Gastroesophageal sphincter (tissue), 3 donors: ENCODE measurements around the gene CCL24.

Source experiments
- EP300 ChIP-seq: sonication (generic); formaldehyde crosslinking; IDR thresholded peaks from one replicate; pipeline ENCODE4 v1.6.1; 2017; ENCODE audit warnings: antibody characterized with exemption, mild to moderate bottlenecking
- POLR2A ChIP-seq, 2 donors: fragments of 450-650 bp; IDR thresholded peaks; one replicate each; pipeline ENCODE4 v1.6.1; 2017; ENCODE audit warnings: antibody characterized with exemption in 2 of 2, mild to moderate bottlenecking in 2 of 2, moderate library complexity in 1 of 2
- POLR2AphosphoS5 ChIP-seq: sonication (generic); formaldehyde crosslinking; IDR thresholded peaks from one replicate; pipeline ENCODE4 v1.6.1; 2017; ENCODE audit warnings: antibody characterized with exemption
- TF ChIP-seq, protein P1 (sequence below), 4 experiments: fragments of 200-600 bp in 2 of 4; fragments of 450-650 bp in 2 of 4; sonication (generic) in 1 of 4; IDR thresholded peaks; one replicate each; pipeline ENCODE4 v1.5.1; 2017 to 2019; ENCODE audit warnings: antibody characterized with exemption in 4 of 4, mild to moderate bottlenecking in 2 of 4, moderate library complexity in 2 of 4

DNA sequence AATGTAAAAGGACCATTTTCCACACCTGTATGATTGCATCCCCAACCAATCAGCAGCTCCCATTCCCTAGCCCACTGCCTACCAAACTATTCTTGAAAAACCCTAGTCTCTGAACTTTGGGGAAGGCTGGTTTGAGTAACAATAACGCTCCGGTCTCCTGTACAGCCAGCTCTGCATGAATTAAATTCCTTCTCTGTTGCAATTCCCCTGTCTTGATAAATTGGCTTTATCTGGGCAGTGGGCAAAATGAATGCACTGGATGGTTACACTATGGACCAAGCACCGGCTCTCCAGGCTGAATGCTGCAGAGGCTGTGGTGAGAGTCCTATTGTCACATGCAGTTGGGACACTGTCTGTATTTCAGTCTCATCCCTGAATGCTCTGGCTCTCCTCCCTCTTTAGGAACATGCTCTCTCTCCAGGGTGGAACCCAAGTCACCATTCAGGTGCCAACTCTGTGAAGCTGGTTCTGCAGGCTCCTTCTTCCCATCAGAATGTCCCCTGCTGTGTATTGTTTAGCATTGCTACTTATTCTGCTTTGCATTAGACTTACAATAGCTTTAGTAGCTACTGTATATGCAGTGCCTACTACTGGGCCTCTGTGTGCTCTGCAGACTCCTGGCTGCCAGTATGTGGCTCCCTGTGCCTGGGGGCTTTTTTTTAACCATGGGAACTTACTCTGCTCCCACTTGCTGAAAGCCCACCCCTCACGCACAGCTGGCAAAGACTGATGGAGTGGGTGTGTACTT, 6.9 kb downstream of the CCL24 start:
- TF ChIP-seq, protein P1, sequence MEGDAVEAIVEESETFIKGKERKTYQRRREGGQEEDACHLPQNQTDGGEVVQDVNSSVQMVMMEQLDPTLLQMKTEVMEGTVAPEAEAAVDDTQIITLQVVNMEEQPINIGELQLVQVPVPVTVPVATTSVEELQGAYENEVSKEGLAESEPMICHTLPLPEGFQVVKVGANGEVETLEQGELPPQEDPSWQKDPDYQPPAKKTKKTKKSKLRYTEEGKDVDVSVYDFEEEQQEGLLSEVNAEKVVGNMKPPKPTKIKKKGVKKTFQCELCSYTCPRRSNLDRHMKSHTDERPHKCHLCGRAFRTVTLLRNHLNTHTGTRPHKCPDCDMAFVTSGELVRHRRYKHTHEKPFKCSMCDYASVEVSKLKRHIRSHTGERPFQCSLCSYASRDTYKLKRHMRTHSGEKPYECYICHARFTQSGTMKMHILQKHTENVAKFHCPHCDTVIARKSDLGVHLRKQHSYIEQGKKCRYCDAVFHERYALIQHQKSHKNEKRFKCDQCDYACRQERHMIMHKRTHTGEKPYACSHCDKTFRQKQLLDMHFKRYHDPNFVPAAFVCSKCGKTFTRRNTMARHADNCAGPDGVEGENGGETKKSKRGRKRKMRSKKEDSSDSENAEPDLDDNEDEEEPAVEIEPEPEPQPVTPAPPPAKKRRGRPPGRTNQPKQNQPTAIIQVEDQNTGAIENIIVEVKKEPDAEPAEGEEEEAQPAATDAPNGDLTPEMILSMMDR (IDR thresholded peaks at IDR 0.05) = no peak
- no peak for TF ChIP-seq EP300
- no peak for TF ChIP-seq POLR2A (IDR thresholded peaks at IDR 0.05)
- no peak for TF ChIP-seq POLR2AphosphoS5
